Activated naive CD4-positive, alpha-beta T cell treated with anti-CD3 and anti-CD28 coated beads for 36 hours (primary cell): ENCODE results near the gene ARHGAP5. TPM values are rescaled to one million over a fixed set of nuclear protein-coding genes. Genes with fewer than 3 reads are reported as not detected.
"Not testable (repeated sequence)": the region's sequence is repeated elsewhere in the genome, so short reads cannot be mapped to it uniquely, and the experiment has no call there.

ENCODE experiments used
- CTCF ChIA-PET: fragments of 350-600 bp; sonication (Branson Sonifier 250); formaldehyde crosslinking; loops from one replicate; lab custom pipeline; 2021; ENCODE audit warnings: antibody characterized with exemption; lab: Charles Lee
- DNase-seq: peaks from one replicate; pipeline ENCODE4 v3.0.0-alpha.2; 2020
- H3K27ac Mint-ChIP-seq: one replicate; pipeline ENCODE4 v1.8.0; 2021; ENCODE audit warnings: mild to moderate bottlenecking, mixed read lengths
- H3K27me3 Mint-ChIP-seq: one replicate; pipeline ENCODE4 v1.8.0; 2021; ENCODE audit warnings: low read depth, mixed read lengths
- H3K36me3 Mint-ChIP-seq: one replicate; pipeline ENCODE4 v1.8.0; 2021; ENCODE audit warnings: low read depth, mixed read lengths
- H3K4me1 Mint-ChIP-seq: one replicate; pipeline ENCODE4 v1.8.0; 2021; ENCODE audit warnings: low read depth, mixed read lengths
- H3K4me3 Mint-ChIP-seq: one replicate; pipeline ENCODE4 v1.8.0; 2021; ENCODE audit warnings: mild to moderate bottlenecking, moderate library complexity, mixed read lengths
- H3K9me3 Mint-ChIP-seq: one replicate; pipeline ENCODE4 v1.8.0; 2021; ENCODE audit warnings: mixed read lengths
- intact Hi-C: fragments of 100-400 bp; cut with micrococcal nuclease; formaldehyde crosslinking; loops from one replicate; pipeline ENCODE4 v1.15.1; 2023
- total RNA-seq, 2 experiments: library from RNA; stranded (reverse); gene quantifications; one replicate each; pipeline ENCODE4 v1.2.3, GENCODE V29; 2021

Gene ARHGAP5
- total RNA-seq, 2 experiments from 2014 or later: 37.0 to 38.5 TPM

GRCh38 chr14:32126899-32127730, 50.0 kb downstream of the ARHGAP5 start:
- H3K4me3 Mint-ChIP-seq, CTCF ChIA-PET, intact Hi-C loops, H3K27ac Mint-ChIP-seq, DNase-seq, H3K27me3 Mint-ChIP-seq: not testable (repeated sequence)
- H3K36me3 Mint-ChIP-seq: peaks cover 53% of the 10 kb centered on the region
- peaks cover 11% of the 10 kb centered on the region for H3K9me3 Mint-ChIP-seq
- H3K4me1 Mint-ChIP-seq: peaks cover 12% of the 10 kb centered on the region

- H3K27ac Mint-ChIP-seq, H3K4me3 Mint-ChIP-seq, intact Hi-C loops, CTCF ChIA-PET, H3K4me1 Mint-ChIP-seq, H3K27me3 Mint-ChIP-seq, DNase-seq: not testable (repeated sequence)
- Mint-ChIP-seq H3K9me3 (peaks cover 12% of the 10 kb centered on the region), H3K36me3 (peaks cover 53% of the 10 kb centered on the region)
Measured at GRCh38 chr14:32127731-32128654, 50.9 kb downstream of the ARHGAP5 start.

- Mint-ChIP-seq H3K9me3 (peaks cover 12% of the 10 kb centered on the region), H3K4me1 (peaks cover 7% of the 10 kb centered on the region), H3K4me3 (no peak overlapping the region), H3K36me3 (peaks cover 59% of the 10 kb centered on the region), H3K27me3 (no peaks in the 10 kb centered on the region), H3K27ac (no peak overlapping the region)
- CTCF ChIA-PET: no interaction called here
- DNase-seq: no peak
- intact Hi-C loops: no loop called here
Measured at GRCh38 chr14:32128703-32129102, 51.6 kb downstream of the ARHGAP5 start.

- Mint-ChIP-seq H3K4me3 (no peak overlapping the region), H3K4me1 (peaks cover 7% of the 10 kb centered on the region), H3K27me3 (no peaks in the 10 kb centered on the region), H3K9me3 (peaks cover 12% of the 10 kb centered on the region), H3K36me3 (peaks cover 59% of the 10 kb centered on the region), H3K27ac (no peak overlapping the region)
- CTCF ChIA-PET: no interaction called here
- intact Hi-C loops: no loop called here
- no peak for DNase-seq
Measured at GRCh38 chr14:32129124-32129523, 52.0 kb downstream of the ARHGAP5 start.

- peaks cover 59% of the 10 kb centered on the region for H3K36me3 Mint-ChIP-seq
- H3K27me3 Mint-ChIP-seq, H3K9me3 Mint-ChIP-seq, H3K27ac Mint-ChIP-seq, intact Hi-C loops, H3K4me3 Mint-ChIP-seq, H3K4me1 Mint-ChIP-seq, DNase-seq, CTCF ChIA-PET: not testable (repeated sequence)
Measured at GRCh38 chr14:32131689-32132088, 54.6 kb downstream of the ARHGAP5 start.

- Mint-ChIP-seq H3K27ac (no peak overlapping the region), H3K36me3 (peaks cover 60% of the 10 kb centered on the region)
Measured at GRCh38 chr14:32134448-32135097, 57.5 kb downstream of the ARHGAP5 start.

GRCh38 chr14:32136027-32136825, 59.1 kb downstream of the ARHGAP5 start:
- intact Hi-C loops: no loop called here
- CTCF ChIA-PET: no interaction called here
- Mint-ChIP-seq H3K27me3 (no peaks in the 10 kb centered on the region), H3K4me3 (no peak overlapping the region), H3K4me1 (peaks cover 3% of the 10 kb centered on the region), H3K36me3 (peaks cover 57% of the 10 kb centered on the region), H3K27ac (no peak overlapping the region), H3K9me3 (peaks cover 11% of the 10 kb centered on the region)
- no peak for DNase-seq

More at GRCh38 chr14:32134448-32135097, 57.5 kb downstream of the ARHGAP5 start:
- Mint-ChIP-seq H3K4me1 (no peaks in the 10 kb centered on the region), H3K4me3 (no peak overlapping the region), H3K9me3 (peaks cover 11% of the 10 kb centered on the region), H3K27me3 (no peaks in the 10 kb centered on the region)
- intact Hi-C loops: no loop called here
- no peak for DNase-seq
- CTCF ChIA-PET: no interaction called here

- peaks cover 4% of the 10 kb centered on the region for H3K9me3 Mint-ChIP-seq
- peaks cover 3% of the 10 kb centered on the region for H3K4me1 Mint-ChIP-seq
- no peak for DNase-seq
- intact Hi-C loops: no loop called here
- peaks cover 47% of the 10 kb centered on the region for H3K36me3 Mint-ChIP-seq
- CTCF ChIA-PET: no interaction called here
- H3K4me3 Mint-ChIP-seq: no peak overlapping the region
- no peaks in the 10 kb centered on the region for H3K27me3 Mint-ChIP-seq
- H3K27ac Mint-ChIP-seq: no peak overlapping the region
Measured at GRCh38 chr14:32137313-32137712, 60.2 kb downstream of the ARHGAP5 start.

GRCh38 chr14:32137892-32138291, 60.8 kb downstream of the ARHGAP5 start:
- CTCF ChIA-PET: no interaction called here
- intact Hi-C loops: no loop called here
- Mint-ChIP-seq H3K27me3 (no peaks in the 10 kb centered on the region), H3K27ac (no peak overlapping the region), H3K4me3 (no peak overlapping the region), H3K9me3 (peaks cover 4% of the 10 kb centered on the region), H3K4me1 (peaks cover 3% of the 10 kb centered on the region), H3K36me3 (peaks cover 48% of the 10 kb centered on the region)
- no peak for DNase-seq

GRCh38 chr14:32142341-32142740, 65.2 kb downstream of the ARHGAP5 start:
- H3K9me3 Mint-ChIP-seq: no peaks in the 10 kb centered on the region
- CTCF ChIA-PET: no interaction called here

GRCh38 chr14:32142754-32143437, 65.8 kb downstream of the ARHGAP5 start:
- no peaks in the 10 kb centered on the region for H3K27me3 Mint-ChIP-seq
- H3K4me3 Mint-ChIP-seq: no peak overlapping the region
- peaks cover 17% of the 10 kb centered on the region for H3K36me3 Mint-ChIP-seq
- no peaks in the 10 kb centered on the region for H3K9me3 Mint-ChIP-seq
- intact Hi-C loops: no loop called here
- peaks cover 3% of the 10 kb centered on the region for H3K4me1 Mint-ChIP-seq
- DNase-seq: no peak
- CTCF ChIA-PET: no interaction called here
- H3K27ac Mint-ChIP-seq: no peak overlapping the region

More at GRCh38 chr14:32142341-32142740, 65.2 kb downstream of the ARHGAP5 start:
- no peak overlapping the region for H3K27ac Mint-ChIP-seq
- H3K4me1 Mint-ChIP-seq: peaks cover 3% of the 10 kb centered on the region
- no peaks in the 10 kb centered on the region for H3K27me3 Mint-ChIP-seq
- no peak for DNase-seq
- intact Hi-C loops: no loop called here
- H3K36me3 Mint-ChIP-seq: peaks cover 22% of the 10 kb centered on the region
- H3K4me3 Mint-ChIP-seq: no peak overlapping the region
